K562 (cell line): ENCODE measurements around the gene ANAPC10. TPM values are rescaled to one million over a fixed set of nuclear protein-coding genes. Genes with fewer than 3 reads are reported as not detected.
A peak's percentile ranks its signal among the peaks of the same experiment; 100 is the strongest.

Experiments
- ATAC-seq: fragments of 200-7000 bp; cut with Tn5 transposase; 3 replicates; pipeline ENCODE4 v1.9.1; 2020; ENCODE audit warnings: moderate library complexity
- BruUV-seq: library from RNA; stranded (reverse); fragments of 400-500 nt; replicated peaks from 2 replicates; lab custom pipeline; 2021; lab: Mats Ljungman, UMichigan
- CTCF ChIA-PET: fragments of 300-600 bp; formaldehyde crosslinking; extraction: SDS; loops from one replicate; lab custom pipeline; 2021; ENCODE audit warnings: low intra/inter-chr PET ratio; lab: Yijun Ruan, JAX
- POLR2A ChIA-PET: fragments of 300-600, 350-650 bp; sonication (Branson Sonifier 250); formaldehyde crosslinking; extraction: SDS; loops from one replicate; lab custom pipeline; 2021; ENCODE audit warnings: antibody characterized with exemption, inconsistent platforms; lab: Yijun Ruan, JAX
- DNase-seq, 4 experiments: peaks; one replicate each; pipeline versions ENCODE4 v3.0.0 to v3.0.0-alpha.2; 2011 to 2018; ENCODE audit warnings: low spot score in 3 of 4, mixed read lengths in 3 of 4; ENCODE audit errors: extremely low read depth in 1 of 4
- FAIRE-seq: peaks from 2 replicates; lab custom pipeline; 2011; peaks lifted over from hg19 to GRCh38; lab: Jason Lieb, UNC
- H2AFZ ChIP-seq: 2 replicates; pipeline ENCODE4 v1.6.0; 2011; ENCODE audit warnings: low read depth, low read length, control low read depth, inconsistent platforms
- H3K27ac ChIP-seq: fragments of 200-600 bp; 3 replicates; pipeline ENCODE4 v1.8.0; 2011; ENCODE audit warnings: low read depth, mild to moderate bottlenecking, control low read depth, inconsistent platforms, low read length, moderate library complexity, mixed read lengths; ENCODE audit errors: extremely low read depth
- H3K27me3 ChIP-seq, 2 experiments: fragments of 300-600 bp in 1 of 2; 2 replicates in 1 of 2; 3 replicates in 1 of 2; pipeline versions ENCODE4 v1.6.0 to v1.8.0; 2011; ENCODE audit warnings: inconsistent platforms in 2 of 2, low read length in 2 of 2, mild to moderate bottlenecking in 1 of 2, mixed read lengths in 1 of 2, moderate library complexity in 1 of 2; ENCODE audit not compliant: control insufficient read depth in 2 of 2, insufficient read depth in 2 of 2
- H3K36me3 ChIP-seq: fragments of 300-600 bp; 3 replicates; pipeline ENCODE4 v1.8.0; 2011; ENCODE audit warnings: mild to moderate bottlenecking, low read length, inconsistent platforms; ENCODE audit not compliant: control insufficient read depth, insufficient read depth
- H3K4me1 ChIP-seq, 2 experiments: fragments of 200-600 bp in 1 of 2; replicated peaks in 1 of 2; 2 replicates in 1 of 2; 3 replicates in 1 of 2; pipeline versions ENCODE4 v1.5.1 to v1.8.0; 2011; ENCODE audit warnings: inconsistent platforms in 2 of 2, low read length in 2 of 2, mild to moderate bottlenecking in 1 of 2, mixed read lengths in 1 of 2, moderate library complexity in 1 of 2; ENCODE audit not compliant: control insufficient read depth in 2 of 2, insufficient read depth in 2 of 2
- H3K4me2 ChIP-seq: 2 replicates; pipeline ENCODE4 v1.6.1; 2011; ENCODE audit warnings: low read length, control low read depth, inconsistent platforms, mixed read lengths; ENCODE audit not compliant: insufficient read depth
- H3K4me3 ChIP-seq: fragments of 200-600 bp; sonication (generic), shearing (Covaris generic); 2 replicates; pipeline ENCODE4 v1.5.1; 2016; ENCODE audit warnings: control low read depth, inconsistent platforms
- H3K79me2 ChIP-seq: fragments of 200-600 bp; 3 replicates; pipeline ENCODE4 v1.8.0; 2011; ENCODE audit warnings: low read length, inconsistent platforms; ENCODE audit not compliant: control insufficient read depth, insufficient read depth
- H3K9ac ChIP-seq, 2 experiments: 2 replicates each; pipeline versions ENCODE4 v1.6.0 to v1.6.1; 2011; ENCODE audit warnings: low read depth in 2 of 2, low read length in 2 of 2, control low read depth in 1 of 2, inconsistent platforms in 1 of 2, mild to moderate bottlenecking in 1 of 2, mixed read lengths in 1 of 2; ENCODE audit not compliant: insufficient read depth in 1 of 2
- H3K9me1 ChIP-seq: one replicate; pipeline ENCODE4 v1.6.0; 2011; ENCODE audit warnings: inconsistent platforms, mild to moderate bottlenecking, low read length, moderate library complexity; ENCODE audit not compliant: control insufficient read depth, insufficient read depth
- H3K9me3 ChIP-seq: replicated peaks from 2 replicates; pipeline ENCODE4 v1.5.1; 2011; ENCODE audit warnings: low read depth, low read length, inconsistent platforms; ENCODE audit not compliant: control insufficient read depth, insufficient read depth
- H4K20me1 ChIP-seq: replicated peaks from 2 replicates; pipeline ENCODE4 v1.6.1; 2011; ENCODE audit warnings: low read length, inconsistent platforms, mixed read lengths; ENCODE audit not compliant: control insufficient read depth, insufficient read depth
- ATF3 ChIP-seq, 2 experiments: fragments of 450-650 bp in 1 of 2; sonication (generic) in 1 of 2; formaldehyde crosslinking in 1 of 2; IDR thresholded peaks in 1 of 2; conservative IDR thresholded peaks in 1 of 2; 2 replicates each; pipeline versions ENCODE4 v1.6.1 to v1.8.1; 2016 to 2023; ENCODE audit warnings: mild to moderate bottlenecking in 2 of 2, moderate library complexity in 2 of 2, inconsistent platforms in 1 of 2, missing genetic modification reagents in 1 of 2
- BACH1 ChIP-seq: fragments of 200-800 bp; sonication (Bioruptor generic); IDR thresholded peaks from 2 replicates; pipeline ENCODE4 v1.6.1; 2016; ENCODE audit warnings: missing genetic modification characterization, missing compliant biosample characterization
- COPS2 ChIP-seq: fragments of 450-650 bp; conservative IDR thresholded peaks from 2 replicates; pipeline ENCODE4 v1.6.1; 2016; ENCODE audit warnings: mild to moderate bottlenecking, moderate library complexity
- EP300 ChIP-seq: IDR thresholded peaks from 2 replicates; pipeline ENCODE4 v1.6.1; 2012; ENCODE audit warnings: low read length, improper control_type of control experiment
- FOSL1 ChIP-seq: fragments of 200-800 bp; sonication (Bioruptor generic); conservative IDR thresholded peaks from 2 replicates; pipeline ENCODE4 v1.6.1; 2016; ENCODE audit warnings: missing genetic modification characterization, missing compliant biosample characterization
- MAFG ChIP-seq: fragments of 450-650 bp; conservative IDR thresholded peaks from 2 replicates; pipeline ENCODE4 v1.6.1; 2016; ENCODE audit warnings: missing genetic modification characterization, missing compliant biosample characterization
- MEIS2 ChIP-seq: fragments of 450-650 bp; IDR thresholded peaks from 2 replicates; pipeline ENCODE4 v1.6.1; 2014; ENCODE audit warnings: mild to moderate bottlenecking; ENCODE audit not compliant: partially characterized antibody
- NFATC3 ChIP-seq: fragments of 450-650 bp; IDR thresholded peaks from 2 replicates; pipeline ENCODE4 v1.6.1; 2017; ENCODE audit warnings: mild to moderate bottlenecking
- RBBP5 ChIP-seq: fragments of 200-600 bp; sonication (generic); IDR thresholded peaks from 2 replicates; pipeline ENCODE4 v1.6.1; 2012; ENCODE audit warnings: borderline replicate concordance, mild to moderate bottlenecking, low read length, control low read depth, inconsistent platforms; ENCODE audit not compliant: insufficient read depth, poor library complexity, severe bottlenecking
- TRIM28 ChIP-seq: fragments of 450-650 bp; IDR thresholded peaks from 2 replicates; pipeline ENCODE4 v1.6.1; 2017
- ZEB2 ChIP-seq: fragments of 450-650 bp; IDR thresholded peaks from 2 replicates; pipeline ENCODE4 v1.6.1; 2016
- ZKSCAN8 ChIP-seq: fragments of 200-800 bp; sonication (Bioruptor generic); IDR thresholded peaks from 2 replicates; pipeline ENCODE4 v1.6.1; 2016; ENCODE audit warnings: missing genetic modification characterization, missing compliant biosample characterization
- ZNF175 ChIP-seq: fragments of 200-800 bp; sonication (Bioruptor generic); IDR thresholded peaks from 2 replicates; pipeline ENCODE4 v1.6.1; 2016; ENCODE audit warnings: low read depth, mild to moderate bottlenecking, missing genetic modification characterization, missing compliant biosample characterization
- ZNF24 ChIP-seq: fragments of 450-650 bp; IDR thresholded peaks from 2 replicates; pipeline ENCODE4 v1.6.1; 2016
- ZNF584 ChIP-seq: fragments of 200-800 bp; sonication (Bioruptor generic); IDR thresholded peaks from 2 replicates; pipeline ENCODE4 v1.6.1; 2016; ENCODE audit warnings: low read depth, mild to moderate bottlenecking, missing genetic modification characterization, missing compliant biosample characterization
- ZSCAN32 ChIP-seq: fragments of 450-650 bp; formaldehyde crosslinking; IDR thresholded peaks from 2 replicates; pipeline ENCODE4 v1.4.0; 2020; ENCODE audit warnings: mild to moderate bottlenecking, moderate library complexity
- WGBS: fragments of 100-300 bp; shearing (Covaris generic); methylation state at CpG from one replicate; pipeline ENCODE4 v1.1.6; 2016; ENCODE audit warnings: low coverage, mixed read lengths; ENCODE audit not compliant: insufficient coverage; ENCODE audit errors: missing lambda C conversion rate; 5-methylcytosine and 5-hydroxymethylcytosine counted together
- in situ Hi-C: fragments of 300-500 bp; cut with MboI; formaldehyde crosslinking; loops from 4 replicates; pipeline ENCODE4 v1.15.0; 2018; ENCODE audit warnings: inconsistent platforms, mixed read lengths
- intact Hi-C: fragments of 100-400 bp; cut with micrococcal nuclease; formaldehyde crosslinking; loops from 2 replicates; pipeline ENCODE4 v1.14.2; 2022
- polyA plus RNA-seq, 8 experiments: library from polyadenylated mRNA; depleted of rRNA in 4 of 8; stranded (reverse) in 5 of 8; unstranded in 3 of 8; fragments of >200 nt; fragmentation: Nextera tagmentation in 2 of 8; fragmentation: Illumina TruSeq in 1 of 8; extraction: Ambion mirVana in 2 of 8; extraction: Trizol in 1 of 8; gene quantifications; 2 replicates each; pipeline versions ENCODE4 v1.2.1 to v1.2.3, GENCODE V29; 2011 to 2014; ENCODE audit warnings: inconsistent platforms in 1 of 8, missing spikeins in 1 of 8
- total RNA-seq, 7 experiments: library from RNA; depleted of rRNA in 6 of 7; stranded (reverse); fragments of >200 nt in 6 of 7; fragmentation: Illumina TruSeq in 2 of 7; extraction: Trizol in 2 of 7; gene quantifications; 2 replicates each; pipeline versions ENCODE4 v1.2.1 to v1.2.3, GENCODE V29; 2011 to 2021; ENCODE audit warnings: low replicate concordance in 1 of 7

The ANAPC10 gene
- total and polyA plus RNA-seq, 9 of the 15 experiments (the other 6 are each of a cell fraction or from before 2014, with no cell fraction given) = 31.0 to 96.2 (median 60.3) TPM

DNA sequence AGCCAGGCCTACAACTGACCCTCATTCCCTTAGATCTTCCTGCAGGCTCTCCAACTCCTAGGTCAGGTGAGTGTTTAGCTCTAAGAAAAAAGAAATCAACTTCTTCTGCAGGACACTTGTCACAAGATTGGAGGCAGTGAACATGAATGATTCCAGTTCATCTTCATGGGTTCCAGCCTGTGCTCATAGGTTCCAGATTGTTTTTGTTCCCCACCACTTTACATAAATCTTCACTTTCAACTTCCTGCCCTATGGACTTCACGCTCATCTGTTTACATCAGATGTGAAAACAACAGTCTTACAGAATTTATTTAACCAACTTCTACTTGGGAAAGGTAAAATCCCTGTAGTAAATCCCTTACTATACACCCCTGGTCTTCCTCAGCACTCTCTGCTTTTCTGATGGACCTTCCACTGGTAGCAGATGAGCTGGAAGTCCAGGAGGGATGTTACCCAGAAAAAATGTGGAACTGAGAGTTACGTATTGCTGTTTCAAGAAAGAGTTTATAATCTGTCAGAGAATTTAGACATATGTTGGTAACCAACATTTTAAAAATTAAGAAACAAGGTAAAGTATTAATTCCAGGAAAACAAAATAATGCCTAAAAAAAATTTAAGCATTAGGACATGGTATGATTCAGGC is 62.4 kb downstream of the ANAPC10 start:
- FAIRE-seq = no peak
- no peaks in the 10 kb centered on the region for H3K27me3 ChIP-seq
- POLR2A ChIA-PET = interaction anchor here (1.4 kb wide), 1 partner anchor 17 kb away, joined by 3 read pairs; no protein-coding TSS in a partner anchor
- no peaks in the 10 kb centered on the region for H3K9me3 ChIP-seq
- no peaks in the 10 kb centered on the region; the same call in 2 of the 3 replicates for H3K79me2 ChIP-seq
- intact Hi-C loops (no loop called here), in situ Hi-C loops (no loop called here)
- H3K4me2 ChIP-seq = no peak overlapping the region
- 96% methylated on average over 2 of the region's 2 CpGs for WGBS
- DNase-seq = no peak
- no peaks in the 10 kb centered on the region for H4K20me1 ChIP-seq
- H3K36me3 ChIP-seq = peaks cover 12% of the 10 kb centered on the region; the same call in 2 of the 3 replicates
- no TSS peak for BruUV-seq
- no peak for ATAC-seq
- H2AFZ ChIP-seq = no peak overlapping the region
- peaks cover 0 to 5% of the 10 kb centered on the region in 2 experiments; a peak in 1 of 5 replicates for H3K4me1 ChIP-seq
- CTCF ChIA-PET = no interaction called here
- H3K9ac ChIP-seq = no peak overlapping the region
- H3K4me3 ChIP-seq = no peak overlapping the region
- H3K27ac ChIP-seq = no peak overlapping the region
- no peaks in the 10 kb centered on the region for H3K9me1 ChIP-seq
- TF ChIP-seq NFATC3 (no peak), EP300 (no peak), TRIM28 (no peak), ZSCAN32 (CRISPR knock-in tag) (no peak), ZKSCAN8 (no peak)

GRCh38 chr4:145034727-145035211 is 63.2 kb downstream of the ANAPC10 start:
- no peak overlapping the region for H3K9ac ChIP-seq
- no peaks in the 10 kb centered on the region for H3K27me3 ChIP-seq
- H3K4me3 ChIP-seq = no peak overlapping the region
- H3K9me1 ChIP-seq = no peaks in the 10 kb centered on the region
- H3K4me1 ChIP-seq = peaks cover 0 to 5% of the 10 kb centered on the region in 2 experiments; a peak in 1 of 5 replicates
- no peak overlapping the region for H3K4me2 ChIP-seq
- H3K27ac ChIP-seq = peak overlapping the region; percentile 19; the same call in 1 of the 3 replicates
- H2AFZ ChIP-seq = no peak overlapping the region
- no peaks in the 10 kb centered on the region for H4K20me1 ChIP-seq
- no peak for FAIRE-seq
- ChIA-PET POLR2A (interaction anchor here (1.4 kb wide), 1 partner anchor 18 kb away, joined by 3 read pairs; no protein-coding TSS in a partner anchor), CTCF (no interaction called here)
- WGBS = 62% methylated on average over 6 of the region's 6 CpGs
- in situ Hi-C loops (no loop called here), intact Hi-C loops (no loop called here)
- H3K79me2 ChIP-seq = no peaks in the 10 kb centered on the region; the same call in 2 of the 3 replicates
- peak; percentile 75 for ATAC-seq
- DNase-seq = peak in 1 of 4 experiments; percentile 14
- H3K36me3 ChIP-seq = peaks cover 9% of the 10 kb centered on the region; the same call in 2 of the 3 replicates
- no peaks in the 10 kb centered on the region for H3K9me3 ChIP-seq
- no TSS peak for BruUV-seq
- TF ChIP-seq ATF3 (IDR thresholded peaks at IDR 0.05) = peak; percentile 74
- TF ChIP-seq ATF3 (CRISPR knock-in tag; conservative IDR thresholded peaks at IDR 0.05) = no peak
- no peak for TF ChIP-seq ZNF24
- no peak for TF ChIP-seq ZEB2
- no peak for TF ChIP-seq RBBP5
- peak; percentile 71; the same call in 1 of the 2 replicates for TF ChIP-seq ZNF175
- TF ChIP-seq MEIS2 = peak; percentile 14
- TF ChIP-seq ZNF584 = peak; percentile 81; the same call in 1 of the 2 replicates
- TF ChIP-seq COPS2 = no peak
- 0 out of 2 replicates have a peak, but pooled peaks have one; percentile 21 for TF ChIP-seq BACH1 (tag)
- TF ChIP-seq MAFG (tag) = no peak
- peak; percentile 62; the same call in 1 of the 2 replicates for TF ChIP-seq FOSL1
